Spleen (tissue), 11 donors: ENCODE measurements around the gene SLC1A4. TPM values are rescaled to one million over a fixed set of nuclear protein-coding genes. Genes with fewer than 3 reads are reported as not detected.
A peak's percentile ranks its signal among the peaks of the same experiment; 100 is the strongest.

Source experiments
- DNase-seq: peaks from one replicate; pipeline ENCODE4 v3.0.0-alpha.2; 2020
- H3K27ac ChIP-seq, 8 donors: fragments of 200-600 bp; sonication (generic) in 7 of 8; 1 replicate in 4 of 8; 2 replicates in 4 of 8; pipeline versions ENCODE4 v1.5.0 to v1.8.0; 2016 to 2021; ENCODE audit warnings: inconsistent platforms in 4 of 8, mild to moderate bottlenecking in 4 of 8, moderate library complexity in 1 of 8
- H3K27me3 ChIP-seq, 7 donors: fragments of 200-600 bp; sonication (generic) in 6 of 7; replicated peaks in 1 of 7; 1 replicate in 4 of 7; 2 replicates in 3 of 7; pipeline versions ENCODE4 v1.5.0 to v1.8.0; 2016 to 2021; ENCODE audit warnings: inconsistent platforms in 3 of 7, mild to moderate bottlenecking in 1 of 7
- H3K36me3 ChIP-seq, 6 donors: fragments of 200-600 bp; sonication (generic) in 5 of 6; 1 replicate in 4 of 6; 2 replicates in 2 of 6; pipeline versions ENCODE4 v1.5.0 to v1.8.0; 2016 to 2021; ENCODE audit warnings: inconsistent platforms in 2 of 6
- H3K4me1 ChIP-seq, 6 donors: fragments of 200-600 bp; sonication (generic) in 5 of 6; 1 replicate in 3 of 6; 2 replicates in 3 of 6; pipeline versions ENCODE4 v1.5.0 to v1.8.0; 2016 to 2021; ENCODE audit warnings: inconsistent platforms in 3 of 6
- H3K4me3 ChIP-seq, 8 donors: fragments of 200-600 bp; sonication (generic) in 7 of 8; 1 replicate in 4 of 8; 2 replicates in 4 of 8; pipeline versions ENCODE4 v1.5.0 to v1.8.0; 2016 to 2021; ENCODE audit warnings: inconsistent platforms in 4 of 8, mild to moderate bottlenecking in 4 of 8, moderate library complexity in 2 of 8
- H3K9me3 ChIP-seq, 8 donors: fragments of 200-600 bp; sonication (generic) in 7 of 8; 1 replicate in 4 of 8; 2 replicates in 4 of 8; pipeline versions ENCODE4 v1.5.0 to v1.8.0; 2016 to 2021; ENCODE audit warnings: inconsistent platforms in 4 of 8
- CTCF ChIP-seq, 11 experiments: fragments of 200-600 bp in 7 of 11; fragments of 450-650 bp in 4 of 11; sonication (generic) in 4 of 11; IDR thresholded peaks in 8 of 11; conservative IDR thresholded peaks in 3 of 11; 1 replicate in 7 of 11; 2 replicates in 4 of 11; pipeline versions ENCODE4 v1.4.0 to v1.8.0; 2016 to 2021; ENCODE audit warnings: antibody characterized with exemption in 11 of 11, inconsistent platforms in 4 of 11, mild to moderate bottlenecking in 1 of 11
- POLR2A ChIP-seq, 3 donors: fragments of 450-650 bp; IDR thresholded peaks; one replicate each; pipeline ENCODE4 v1.5.1; 2017; ENCODE audit warnings: antibody characterized with exemption in 3 of 3, mild to moderate bottlenecking in 1 of 3
- POLR2AphosphoS5 ChIP-seq, 3 donors: sonication (generic); formaldehyde crosslinking; IDR thresholded peaks; one replicate each; pipeline ENCODE4 v1.5.1; 2017; ENCODE audit warnings: antibody characterized with exemption in 3 of 3
- WGBS, 5 donors: extraction: QIAGEN DNeasy Blood & Tissue Kit in 3 of 5; methylation state at CpG; one replicate each; pipeline versions ENCODE4 v1.1.5 to v1.1.7; 2013 to 2018; 5-methylcytosine and 5-hydroxymethylcytosine counted together
- intact Hi-C: fragments of 100-400 bp; cut with DNase I; formaldehyde crosslinking; loops from one replicate; pipeline ENCODE4 v1.15.0; 2023; ENCODE audit warnings: low total_unique reads
- polyA plus RNA-seq, 3 donors: library from polyadenylated mRNA; stranded (reverse); fragments of 200-250 nt; gene quantifications; one replicate each; pipeline ENCODE4 v1.2.1, GENCODE V29; 2013
- total RNA-seq, 7 donors: library from RNA; depleted of rRNA in 3 of 7; stranded (reverse); fragments of >200 nt in 3 of 7; fragmentation: NEBNext Ultra II Directional in 4 of 7; extraction: Animal tissue kit (Norgen Biotek cat#: 25700) in 4 of 7; gene quantifications; one replicate each; pipeline versions ENCODE4 v1.1.0 to v1.2.1, GENCODE V29; 2016 to 2021
- donor health status: healthy with polysubstance abuse.
- donor health status: DM: no; HTN: no; CAD: no; lungs with moderate emphysema.
- donor health status: DM: no; HTN: no; CAD: no.
- donor health status: Bipolar disorder and iron deficiency.
- donor health status: healthy.
- donor health status: DM: no; HTN: no; CAD: no.
- donor health status: DM: yes; HTN: yes; CAD: no.

The SLC1A4 gene
- total and polyA plus RNA-seq, 10 donors = 2.5 to 32.0 (median 15.7) TPM

- H3K27ac ChIP-seq = peak overlapping the region in 1 of 8 donors; percentile 16
- WGBS, 5 donors = 75 to 83% (median 79%) methylated on average over 11 to 13 of the region's 13 CpGs
These were observed 73.9 kb downstream of the SLC1A4 start for GRCh38 chr2:65062843-65063825.

GRCh38 chr2:65064728-65065552 is 75.7 kb downstream of the SLC1A4 start:
- Histone ChIP-seq H3K27ac (peak overlapping the region; percentile 27 to 91 (median 82)), H3K4me1 (peaks cover 23 to 100% (median 62%) of the 10 kb centered on the region in 6 donors), H3K27me3 (no peaks in the 10 kb centered on the region), H3K36me3 (peaks cover 0 to 11% (median 4%) of the 10 kb centered on the region in 6 donors), H3K4me3 (peak overlapping the region in 2 of 8 donors; percentile 2 to 46), H3K9me3 (no peaks in the 10 kb centered on the region)
- DNase-seq = peak; percentile 86
- intact Hi-C loops = loop anchor here (10.0 kb wide), 1 partner anchor 60 kb away; no protein-coding TSS in a partner anchor
- TF ChIP-seq POLR2A (IDR thresholded peaks at IDR 0.05) = no peak
- peak; percentile 44 to 94 (median 79) for TF ChIP-seq CTCF (IDR thresholded peaks at IDR 0.05 in 8 of 11, conservative IDR thresholded peaks at IDR 0.05 in 3 of 11)
- TF ChIP-seq POLR2AphosphoS5 (IDR thresholded peaks at IDR 0.05) = peak in 2 of 3 donors; percentile 66 to 76
- 25 to 36% (median 29%) methylated on average over 14 of the region's 14 CpGs for WGBS, 5 donors

More at GRCh38 chr2:65062843-65063825, 73.9 kb downstream of the SLC1A4 start:
- H3K27me3 ChIP-seq = no peaks in the 10 kb centered on the region
- H3K4me3 ChIP-seq = no peak overlapping the region
- H3K4me1 ChIP-seq = peaks cover 27 to 100% (median 62%) of the 10 kb centered on the region in 6 donors
- H3K9me3 ChIP-seq = no peaks in the 10 kb centered on the region
- H3K36me3 ChIP-seq = no peaks in the 10 kb centered on the region
- DNase-seq = no peak
- intact Hi-C loops = loop anchor here (10.0 kb wide), 1 partner anchor 62 kb away; no protein-coding TSS in a partner anchor
- no peak for TF ChIP-seq CTCF (IDR thresholded peaks at IDR 0.05 in 8 of 11, conservative IDR thresholded peaks at IDR 0.05 in 3 of 11)
- no peak for TF ChIP-seq POLR2AphosphoS5 (IDR thresholded peaks at IDR 0.05)
- no peak for TF ChIP-seq POLR2A (IDR thresholded peaks at IDR 0.05)

GRCh38 chr2:65067806-65068553 is 78.8 kb downstream of the SLC1A4 start:
- DNase-seq = no peak
- WGBS, 5 donors = 55 to 67% (median 58%) methylated on average over 14 of the region's 14 CpGs
- Histone ChIP-seq H3K27me3 (no peaks in the 10 kb centered on the region), H3K4me3 (no peak overlapping the region), H3K36me3 (peaks cover 0 to 41% (median 25%) of the 10 kb centered on the region in 6 donors), H3K9me3 (no peaks in the 10 kb centered on the region), H3K27ac (peak overlapping the region in 4 of 8 donors; percentile 33 to 74 (median 60)), H3K4me1 (peaks cover 26 to 97% (median 67%) of the 10 kb centered on the region in 6 donors)
- TF ChIP-seq CTCF (IDR thresholded peaks at IDR 0.05 in 8 of 11, conservative IDR thresholded peaks at IDR 0.05 in 3 of 11) = no peak
- TF ChIP-seq POLR2A (IDR thresholded peaks at IDR 0.05) = no peak
- TF ChIP-seq POLR2AphosphoS5 (IDR thresholded peaks at IDR 0.05) = peak in 1 of 3 donors; percentile 11
- intact Hi-C loops = loop anchor here (10.0 kb wide), 1 partner anchor 57 kb away; no protein-coding TSS in a partner anchor
